Gastroesophageal sphincter (tissue), 4 donors: ENCODE results near the gene SLC10A3. TPM values are rescaled to one million over a fixed set of nuclear protein-coding genes. Genes with fewer than 3 reads are reported as not detected.
A peak's percentile ranks its signal among the peaks of the same experiment; 100 is the strongest.

Source experiments
- ATAC-seq: fragments of 150-250 bp; one replicate; pipeline ENCODE4 v1.9.1; 2016; ENCODE audit warnings: mild to moderate bottlenecking, moderate library complexity
- H3K27ac ChIP-seq, 4 donors: fragments of 200-600 bp; sonication (generic) in 3 of 4; 1 replicate in 3 of 4; 2 replicates in 1 of 4; pipeline ENCODE4 v1.5.1; 2016 to 2019
- H3K27me3 ChIP-seq: fragments of 200-600 bp; sonication (generic); one replicate; pipeline ENCODE4 v1.5.1; 2019
- H3K36me3 ChIP-seq, 2 donors: fragments of 200-600 bp; sonication (generic); one replicate each; pipeline ENCODE4 v1.5.1; 2019; ENCODE audit warnings: control low read depth in 1 of 2
- H3K4me1 ChIP-seq, 3 donors: fragments of 200-600 bp; sonication (generic); 1 replicate in 2 of 3; 2 replicates in 1 of 3; pipeline ENCODE4 v1.5.1; 2016 to 2019; ENCODE audit warnings: control low read depth in 2 of 3
- H3K4me3 ChIP-seq, 2 donors: fragments of 200-600 bp; sonication (generic); one replicate each; pipeline ENCODE4 v1.5.1; 2019; ENCODE audit warnings: mild to moderate bottlenecking in 1 of 2, moderate library complexity in 1 of 2
- H3K9me3 ChIP-seq, 3 donors: fragments of 200-600 bp; sonication (generic); one replicate each; pipeline ENCODE4 v1.5.1; 2017 to 2019; ENCODE audit warnings: control low read depth in 2 of 3
- EP300 ChIP-seq: sonication (generic); formaldehyde crosslinking; IDR thresholded peaks from one replicate; pipeline ENCODE4 v1.6.1; 2017; ENCODE audit warnings: antibody characterized with exemption, mild to moderate bottlenecking
- POLR2A ChIP-seq, 2 donors: fragments of 450-650 bp; IDR thresholded peaks; one replicate each; pipeline ENCODE4 v1.6.1; 2017; ENCODE audit warnings: antibody characterized with exemption in 2 of 2, mild to moderate bottlenecking in 2 of 2, moderate library complexity in 1 of 2
- POLR2AphosphoS5 ChIP-seq: sonication (generic); formaldehyde crosslinking; IDR thresholded peaks from one replicate; pipeline ENCODE4 v1.6.1; 2017; ENCODE audit warnings: antibody characterized with exemption
- WGBS, 2 donors: methylation state at CpG; one replicate each; pipeline ENCODE4 v1.1.5; 2018; ENCODE audit warnings: low coverage in 1 of 2; 5-methylcytosine and 5-hydroxymethylcytosine counted together
- total RNA-seq, 4 donors: library from RNA; depleted of rRNA; stranded (reverse); fragments of >200 nt; gene quantifications; one replicate each; pipeline ENCODE4 v1.1.0, GENCODE V29; 2016
- TF ChIP-seq, protein P1 (sequence below), 4 experiments: fragments of 200-600 bp in 2 of 4; fragments of 450-650 bp in 2 of 4; sonication (generic) in 1 of 4; IDR thresholded peaks; one replicate each; pipeline ENCODE4 v1.5.1; 2017 to 2019; ENCODE audit warnings: antibody characterized with exemption in 4 of 4, mild to moderate bottlenecking in 2 of 4, moderate library complexity in 2 of 4

SLC10A3 gene
- total RNA-seq, 4 donors from 2014 or later = 21.7 to 40.0 (median 31.8) TPM

DNA sequence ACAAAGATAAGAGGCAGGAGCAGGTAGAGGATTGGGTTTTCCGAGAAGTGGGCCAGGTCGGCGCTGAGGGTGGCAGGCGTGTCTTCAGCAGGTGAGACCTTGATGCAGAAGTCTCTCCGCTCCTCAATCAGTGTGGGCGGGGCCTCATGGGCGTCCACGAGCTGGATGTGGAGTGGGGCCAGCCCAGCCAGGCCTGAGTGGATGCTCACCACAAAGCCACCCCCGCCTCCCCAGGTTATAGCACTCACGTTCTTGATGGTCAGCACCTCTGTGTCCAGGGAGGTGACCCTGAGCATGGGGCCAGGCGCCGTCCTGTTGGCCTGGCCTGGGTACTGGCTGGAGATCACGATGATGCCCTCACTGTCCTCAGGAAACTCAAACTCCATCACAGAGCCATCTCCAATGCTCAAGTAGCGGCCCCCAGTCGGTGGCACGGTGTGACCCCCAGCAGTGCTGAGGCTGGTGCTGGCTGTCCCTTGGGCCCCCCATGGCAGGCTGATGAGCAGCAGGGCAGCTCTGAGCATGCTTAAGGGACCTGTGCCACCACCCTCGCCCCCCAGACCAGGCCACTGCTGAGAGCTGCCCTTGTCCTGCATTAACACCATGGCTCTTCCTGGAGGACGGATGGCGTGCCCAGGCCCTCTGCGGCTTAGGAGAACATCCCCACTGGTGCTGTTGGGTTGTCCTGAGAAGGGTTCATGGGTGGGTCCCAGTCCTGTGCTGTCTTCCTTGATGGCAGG is 1.9 kb downstream of the SLC10A3 start:
- TF ChIP-seq POLR2A (IDR thresholded peaks at IDR 0.05) = no peak
- no peak for TF ChIP-seq POLR2AphosphoS5
- no peak for TF ChIP-seq EP300
- Histone ChIP-seq H3K36me3 (peaks cover 0 to 25% of the 10 kb centered on the region in 2 donors), H3K9me3 (no peaks in the 10 kb centered on the region), H3K27ac (peak overlapping the region in 2 of 4 donors; percentile 90 to 97), H3K4me1 (peaks cover 0 to 55% (median 4%) of the 10 kb centered on the region in 3 donors), H3K4me3 (no peak overlapping the region), H3K27me3 (no peaks in the 10 kb centered on the region)
- no peak for ATAC-seq
- WGBS, 2 donors = 92% methylated on average over 6 of the region's 20 CpGs; no CpG with 5 or more reads in 1 of the 2 donors

DNA sequence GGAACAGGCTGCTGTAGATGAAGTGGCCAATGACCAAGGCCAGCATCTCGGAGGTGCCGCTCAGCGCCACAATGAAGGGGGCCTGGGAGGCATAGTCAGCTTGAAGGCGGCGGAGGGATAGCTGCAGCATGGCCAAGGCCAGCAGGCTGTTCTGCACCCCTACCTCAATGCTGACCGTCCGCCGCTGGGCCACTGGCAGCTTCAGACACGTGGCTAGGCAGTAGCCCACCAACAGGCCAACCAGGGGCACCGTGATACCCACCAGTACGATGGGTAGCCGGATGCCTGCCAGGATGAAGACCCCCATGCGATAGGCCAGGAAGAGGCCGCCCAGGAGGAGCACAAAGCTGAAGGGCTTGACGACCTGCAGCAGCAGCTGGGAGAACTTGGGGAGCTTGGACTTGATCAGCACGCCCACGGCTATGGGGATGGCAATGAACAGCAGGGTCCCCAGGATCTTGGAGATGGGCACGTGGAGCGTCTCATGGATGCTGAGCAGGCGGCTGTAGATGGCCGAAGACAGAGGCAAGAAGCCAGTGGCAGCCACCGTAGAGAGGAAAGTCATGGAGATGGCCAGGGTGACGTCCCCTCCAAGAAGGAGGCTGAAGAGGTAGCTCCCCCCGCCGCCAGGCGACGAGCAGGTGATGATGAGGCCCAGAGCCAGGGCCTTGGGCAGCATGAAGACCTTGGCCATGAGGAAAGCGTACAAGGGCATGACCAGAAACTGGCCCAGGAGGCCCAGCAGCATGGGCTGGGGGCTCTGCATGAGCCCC is 2.7 kb downstream of the SLC10A3 start:
- 76 to 81% methylated on average over 3 to 6 of the region's 28 CpGs for WGBS, 2 donors
- H3K4me1 ChIP-seq = peaks cover 0 to 55% (median 4%) of the 10 kb centered on the region in 3 donors
- peak overlapping the region in 3 of 4 donors; percentile 84 to 90 (median 90) for H3K27ac ChIP-seq
- H3K9me3 ChIP-seq = no peaks in the 10 kb centered on the region
- TF ChIP-seq, protein P1, sequence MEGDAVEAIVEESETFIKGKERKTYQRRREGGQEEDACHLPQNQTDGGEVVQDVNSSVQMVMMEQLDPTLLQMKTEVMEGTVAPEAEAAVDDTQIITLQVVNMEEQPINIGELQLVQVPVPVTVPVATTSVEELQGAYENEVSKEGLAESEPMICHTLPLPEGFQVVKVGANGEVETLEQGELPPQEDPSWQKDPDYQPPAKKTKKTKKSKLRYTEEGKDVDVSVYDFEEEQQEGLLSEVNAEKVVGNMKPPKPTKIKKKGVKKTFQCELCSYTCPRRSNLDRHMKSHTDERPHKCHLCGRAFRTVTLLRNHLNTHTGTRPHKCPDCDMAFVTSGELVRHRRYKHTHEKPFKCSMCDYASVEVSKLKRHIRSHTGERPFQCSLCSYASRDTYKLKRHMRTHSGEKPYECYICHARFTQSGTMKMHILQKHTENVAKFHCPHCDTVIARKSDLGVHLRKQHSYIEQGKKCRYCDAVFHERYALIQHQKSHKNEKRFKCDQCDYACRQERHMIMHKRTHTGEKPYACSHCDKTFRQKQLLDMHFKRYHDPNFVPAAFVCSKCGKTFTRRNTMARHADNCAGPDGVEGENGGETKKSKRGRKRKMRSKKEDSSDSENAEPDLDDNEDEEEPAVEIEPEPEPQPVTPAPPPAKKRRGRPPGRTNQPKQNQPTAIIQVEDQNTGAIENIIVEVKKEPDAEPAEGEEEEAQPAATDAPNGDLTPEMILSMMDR (IDR thresholded peaks at IDR 0.05) = no peak
- TF ChIP-seq EP300 (no peak), POLR2AphosphoS5 (no peak), POLR2A (IDR thresholded peaks at IDR 0.05) (no peak)
- no peak for ATAC-seq
- no peaks in the 10 kb centered on the region for H3K27me3 ChIP-seq
- H3K36me3 ChIP-seq = peaks cover 0 to 25% of the 10 kb centered on the region in 2 donors
- H3K4me3 ChIP-seq = no peak overlapping the region

DNA sequence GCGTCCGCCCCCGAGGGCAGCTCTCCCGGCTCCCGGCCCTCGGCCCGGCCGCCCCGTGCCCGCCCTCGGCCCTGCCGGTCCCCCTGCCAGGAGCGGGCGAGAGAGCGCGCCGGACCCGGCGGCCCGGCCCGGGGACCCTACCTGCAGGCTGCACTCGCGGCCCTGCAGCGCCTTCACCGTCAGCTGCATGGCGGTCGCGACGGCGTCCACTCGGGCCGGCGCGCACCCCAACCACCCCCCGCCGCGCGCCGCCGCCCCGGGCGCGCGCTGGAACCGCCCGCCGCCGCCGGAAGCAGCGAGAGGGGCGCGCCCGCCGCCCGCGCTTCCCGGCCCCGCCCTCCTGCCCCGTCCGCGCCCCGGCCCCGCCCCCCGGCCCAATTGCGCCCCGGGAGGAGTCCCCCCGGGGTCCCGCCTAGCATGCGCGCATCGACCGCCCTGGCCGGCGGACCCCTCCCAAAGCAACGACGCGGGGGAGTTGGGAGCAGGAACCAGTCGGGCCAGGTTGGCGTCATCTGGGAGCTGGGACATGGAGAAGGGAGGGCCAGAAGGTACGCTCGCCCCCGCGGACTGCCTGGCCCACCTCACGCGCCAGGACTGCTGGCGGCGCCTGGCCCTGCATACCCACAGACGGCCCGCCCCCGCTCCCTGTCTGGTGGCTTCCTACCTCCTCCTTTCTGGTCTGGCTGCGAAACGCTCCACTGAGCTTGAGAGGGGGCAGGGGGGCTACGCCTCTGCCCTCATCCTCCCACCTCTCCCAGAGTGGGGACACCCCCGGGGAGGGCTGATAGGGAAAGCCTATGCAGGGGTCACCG is 3.8 kb downstream of the SLC10A3 start, which contains the start of gene UBL4A:
UBL4A (minus strand) TSS at position 220 of the 812 bp plus-strand sequence; CDS start at position 189, 31 bp downstream.
- 0% methylated on average over 2 of the region's 95 CpGs; no CpG with 5 or more reads in 1 of the 2 donors for WGBS, 2 donors
- Histone ChIP-seq H3K36me3 (peaks cover 0 to 25% of the 10 kb centered on the region in 2 donors), H3K27ac (peak within 1 kb of the TSS; percentile 84 to 90 (median 90)), H3K4me1 (peaks cover 0 to 55% (median 4%) of the 10 kb centered on the region in 3 donors), H3K4me3 (peak within 1 kb of the TSS; percentile 73 to 93), H3K27me3 (no peaks in the 10 kb centered on the region), H3K9me3 (no peaks in the 10 kb centered on the region)
- TF ChIP-seq POLR2AphosphoS5 (peak; percentile 12), POLR2A (IDR thresholded peaks at IDR 0.05) (peak; percentile 35 to 48)
- TF ChIP-seq, protein P1 (IDR thresholded peaks at IDR 0.05) = no peak
- ATAC-seq = peak; percentile 46

DNA sequence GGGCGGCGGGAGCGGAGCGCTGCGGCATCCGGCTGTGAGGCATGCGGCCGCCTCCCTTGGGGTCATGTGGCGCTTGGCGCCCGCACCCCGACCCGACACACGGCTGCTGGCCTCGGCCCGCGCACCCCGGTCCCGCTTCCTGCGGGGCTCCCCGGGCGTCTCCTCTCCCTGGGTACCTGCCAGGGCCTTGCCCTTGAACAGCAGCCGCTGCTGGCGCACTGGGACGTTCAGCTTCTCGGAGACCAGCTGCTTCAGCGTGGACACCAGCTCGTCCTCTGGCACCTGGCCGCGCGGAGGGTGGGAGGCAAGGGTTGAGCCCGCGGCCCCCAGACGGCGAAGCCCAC is 4.4 kb downstream of the SLC10A3 start:
- no peaks in the 10 kb centered on the region for H3K27me3 ChIP-seq
- H3K4me1 ChIP-seq = peaks cover 0 to 51% (median 4%) of the 10 kb centered on the region in 3 donors
- no CpG with 5 or more reads among the region's 35 CpGs for WGBS, 2 donors
- ATAC-seq = no peak
- no peaks in the 10 kb centered on the region for H3K9me3 ChIP-seq
- peak overlapping the region; percentile 73 to 93 for H3K4me3 ChIP-seq
- no peak for TF ChIP-seq POLR2AphosphoS5
- peak overlapping the region; percentile 84 to 90 (median 90) for H3K27ac ChIP-seq
- peaks cover 0 to 25% of the 10 kb centered on the region in 2 donors for H3K36me3 ChIP-seq

DNA sequence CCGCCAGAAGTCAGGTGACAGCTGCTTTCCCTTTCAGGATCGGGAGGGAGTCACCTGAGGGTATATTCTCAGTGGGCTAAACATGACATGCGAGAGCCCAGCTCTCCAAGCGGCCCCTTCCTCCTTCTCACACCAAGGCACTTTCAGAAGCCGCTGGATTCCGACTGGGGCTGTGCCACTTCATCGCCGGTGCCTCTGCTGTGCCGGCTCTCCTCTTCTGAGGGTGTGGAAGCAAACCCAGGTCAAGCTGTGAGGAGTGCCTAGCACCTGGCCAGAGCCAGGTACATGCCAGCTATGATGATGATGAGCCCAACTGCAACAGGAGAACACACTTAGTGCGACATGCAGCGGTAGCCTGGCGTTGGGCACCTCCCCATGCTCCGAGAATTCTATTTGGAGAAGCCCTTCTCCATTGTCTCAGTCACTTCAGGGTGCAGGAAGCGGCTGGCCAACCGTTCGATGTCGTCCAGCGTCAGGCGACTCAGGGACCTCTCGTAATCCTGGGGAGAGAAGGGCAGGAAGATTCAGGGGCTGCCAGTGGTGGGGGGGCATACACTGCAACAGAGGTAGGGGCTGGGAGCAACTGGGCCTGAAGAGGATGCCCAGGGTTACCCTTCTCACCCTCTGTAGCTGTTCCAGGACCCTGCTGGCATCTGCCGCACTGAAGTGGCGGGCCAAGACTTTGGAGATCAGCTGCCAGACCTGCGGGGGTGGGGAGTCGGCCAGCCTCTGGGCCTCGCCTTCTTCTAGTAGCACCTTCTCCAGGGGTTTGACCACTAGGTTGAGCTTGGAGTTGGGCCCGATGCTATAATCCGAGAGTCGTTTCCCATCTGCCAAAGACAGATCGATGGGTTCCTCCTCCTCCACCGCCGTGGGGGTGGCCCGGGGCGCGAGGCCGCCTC is 5.0 kb downstream of the SLC10A3 start:
- Histone ChIP-seq H3K36me3 (peaks cover 0 to 25% of the 10 kb centered on the region in 2 donors), H3K4me3 (peak overlapping the region; percentile 73 to 93), H3K27me3 (no peaks in the 10 kb centered on the region), H3K9me3 (no peaks in the 10 kb centered on the region), H3K4me1 (peaks cover 0 to 50% (median 4%) of the 10 kb centered on the region in 3 donors), H3K27ac (peak overlapping the region; percentile 84 to 90 (median 90))
- 60% methylated on average over 1 of the region's 35 CpGs; no CpG with 5 or more reads in 1 of the 2 donors for whole genome bisulfite sequencing, 2 donors
- TF ChIP-seq POLR2A (IDR thresholded peaks at IDR 0.05) (no peak), EP300 (no peak), POLR2AphosphoS5 (no peak)
- TF ChIP-seq, protein P1 (IDR thresholded peaks at IDR 0.05) = no peak
- no peak for ATAC-seq
